GM12865 (cell line): Measurements from ENCODE around the gene C2CD4C.

Source experiments
- DNase-seq: peaks from one replicate; pipeline ENCODE4 v3.0.0; 2010; ENCODE audit warnings: low read depth
- H3K4me3 ChIP-seq: 2 replicates; pipeline ENCODE4 v1.5.1; 2011; ENCODE audit warnings: mild to moderate bottlenecking, low read depth, low read length, control low read depth
- CTCF ChIP-seq: IDR thresholded peaks from 2 replicates; pipeline ENCODE4 v1.5.1; 2011; ENCODE audit warnings: low read length, control low read depth, low read depth, inconsistent platforms; ENCODE audit not compliant: insufficient read depth; ENCODE audit errors: missing control alignments

The C2CD4C gene

GRCh38 chr19:407511-408440, 1.2 kb downstream of the C2CD4C start:
- H3K4me3 ChIP-seq: no peak overlapping the region
- no peak for DNase-seq
- TF ChIP-seq CTCF: no peak

GRCh38 chr19:406971-407510, 1.9 kb downstream of the C2CD4C start:
- H3K4me3 ChIP-seq: no peak overlapping the region
- DNase-seq: no peak
- TF ChIP-seq CTCF: no peak

- H3K4me3 ChIP-seq: no peak overlapping the region
- DNase-seq: no peak
- no peak for TF ChIP-seq CTCF
These were observed 2.7 kb downstream of the C2CD4C start for GRCh38 chr19:406135-406781.

- no peak for DNase-seq
- H3K4me3 ChIP-seq: no peak overlapping the region
- TF ChIP-seq CTCF: no peak
These were observed 3.6 kb downstream of the C2CD4C start for GRCh38 chr19:405121-405965.

- DNase-seq: no peak
- H3K4me3 ChIP-seq: no peak overlapping the region
- no peak for TF ChIP-seq CTCF
These were observed 5.5 kb downstream of the C2CD4C start for GRCh38 chr19:403221-404027.

GRCh38 chr19:402786-403185, 6.2 kb downstream of the C2CD4C start:
- DNase-seq: no peak
- no peak overlapping the region for H3K4me3 ChIP-seq
- no peak for TF ChIP-seq CTCF
